ENCODE data around the gene DMD.

DNA sequence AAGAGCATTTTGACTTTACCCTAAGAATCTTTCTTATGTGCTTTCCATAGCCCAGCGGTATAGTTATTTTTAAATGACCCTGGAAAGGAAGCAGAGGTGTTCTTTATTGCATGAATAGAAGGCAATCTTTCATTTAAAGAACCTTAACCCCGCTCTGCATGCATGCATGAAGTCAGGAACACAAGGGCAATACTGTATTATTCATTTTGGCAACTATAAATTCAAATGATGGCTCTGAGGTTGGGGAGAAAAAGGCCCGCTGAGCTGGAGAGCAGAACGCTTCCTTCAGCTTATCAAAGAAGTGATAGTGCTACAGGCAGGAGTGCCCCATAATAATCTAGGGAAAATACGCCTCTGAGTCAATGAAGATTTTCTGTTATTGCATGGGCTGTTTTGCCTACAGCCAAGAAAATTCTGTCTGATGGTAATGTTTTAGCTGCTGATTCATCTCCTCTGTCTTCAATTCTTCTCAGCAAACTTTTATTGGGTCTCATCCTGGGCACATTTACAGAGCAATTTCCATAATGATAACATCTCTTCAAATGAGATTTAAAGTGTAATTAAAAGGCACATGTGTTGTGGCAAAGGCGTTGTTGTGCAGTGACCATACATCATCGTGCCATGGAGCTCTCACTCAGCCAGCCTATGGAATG lies 1687.3 kb downstream of the DMD start:
- TF ChIP-seq POLR2AphosphoS5 (IDR thresholded peaks at IDR 0.05; ENCODE audit: borderline replicate concordance, low read depth, low read length) (no peak), EZH2 (IDR thresholded peaks at IDR 0.05) (no peak), FOXP2 (optimal IDR thresholded peaks at IDR 0.05; ENCODE audit: control extremely low read depth, extremely low read length, insufficient read depth) (no peak)
